HG03066 (cell line): ENCODE measurements around the gene ACOX3.
"Not testable (repeated sequence)": the region's sequence is repeated elsewhere in the genome, so short reads cannot be mapped to it uniquely, and the experiment has no call there.

Experiments used
- ATAC-seq: cut with Tn5 transposase; IDR thresholded peaks from one replicate; pipeline ENCODE4 v1.9.1; 2021; ENCODE audit warnings: low read depth; ENCODE audit not compliant: unreplicated experiment

The ACOX3 gene

DNA sequence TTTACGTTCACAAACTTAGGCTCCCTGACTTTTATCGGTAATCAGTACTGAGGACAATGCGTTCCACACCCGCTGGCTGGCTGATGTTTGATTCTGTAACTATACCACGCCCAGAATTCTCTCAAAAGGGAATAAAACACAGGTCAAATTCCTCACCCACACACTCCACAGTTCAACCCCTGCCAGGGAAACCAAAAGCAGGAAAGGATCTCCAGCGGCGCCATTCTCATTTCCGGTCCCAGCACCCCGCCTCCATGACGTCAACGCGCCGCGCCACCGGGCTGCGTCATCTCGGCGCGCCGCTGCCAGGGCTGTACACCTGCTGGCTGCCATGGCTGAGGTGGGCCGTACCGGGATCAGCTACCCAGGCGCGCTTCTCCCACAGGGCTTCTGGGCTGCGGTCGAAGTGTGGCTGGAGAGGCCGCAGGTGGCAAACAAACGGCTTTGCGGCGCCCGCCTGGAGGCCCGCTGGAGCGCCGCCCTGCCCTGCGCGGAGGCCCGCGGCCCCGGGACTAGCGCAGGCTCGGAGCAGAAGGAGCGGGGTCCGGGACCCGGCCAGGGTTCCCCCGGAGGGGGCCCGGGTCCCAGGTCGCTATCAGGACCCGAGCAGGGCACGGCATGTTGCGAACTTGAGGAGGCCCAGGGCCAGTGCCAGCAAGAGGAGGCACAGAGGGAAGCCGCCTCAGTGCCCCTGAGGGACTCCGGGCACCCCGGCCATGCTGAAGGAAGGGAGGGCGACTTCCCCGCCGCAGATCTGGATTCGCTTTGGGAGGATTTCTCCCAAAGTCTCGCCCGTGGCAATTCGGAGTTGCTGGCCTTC is at the start of gene ACOX3, which contains the start of gene TRMT44:
Gene ACOX3 (minus strand): TSS at position 232 of the 820 bp plus-strand sequence. CDS start 24,202 bp downstream, outside the sequence.
Gene TRMT44 (plus strand): TSS at position 286 of the 820 bp plus-strand sequence. CDS start 46 bp downstream, at position 332.
- peak; percentile 77 for ATAC-seq

DNA sequence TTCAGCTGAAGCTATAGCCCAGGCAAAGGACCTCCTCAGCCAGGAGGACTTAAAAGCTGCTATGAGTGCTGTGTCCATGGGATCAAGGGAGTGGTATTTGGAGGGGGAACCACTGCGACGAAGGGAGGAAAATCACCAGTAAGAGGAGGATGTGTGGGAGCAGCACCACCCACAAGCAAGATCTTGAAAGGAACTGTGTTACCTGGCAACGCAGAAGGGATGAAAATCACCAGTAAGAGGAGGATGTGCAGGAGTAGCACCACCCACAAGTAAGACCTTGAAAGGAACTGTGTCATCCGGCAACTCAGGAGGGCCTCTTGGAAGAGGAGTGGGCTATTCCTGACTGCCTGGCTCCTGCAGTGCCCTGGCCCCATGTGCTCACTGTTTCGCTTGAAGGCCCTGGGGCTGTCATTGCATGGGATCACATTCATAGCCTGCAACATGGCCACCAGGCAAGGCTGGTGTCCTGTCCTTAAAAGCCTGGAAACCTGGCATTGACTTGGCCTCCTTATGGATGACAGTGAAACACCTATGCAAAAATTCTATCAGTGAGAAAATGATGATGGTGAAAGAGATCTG is 48.4 kb upstream of the ACOX3 start:
- ATAC-seq, result no peak

DNA sequence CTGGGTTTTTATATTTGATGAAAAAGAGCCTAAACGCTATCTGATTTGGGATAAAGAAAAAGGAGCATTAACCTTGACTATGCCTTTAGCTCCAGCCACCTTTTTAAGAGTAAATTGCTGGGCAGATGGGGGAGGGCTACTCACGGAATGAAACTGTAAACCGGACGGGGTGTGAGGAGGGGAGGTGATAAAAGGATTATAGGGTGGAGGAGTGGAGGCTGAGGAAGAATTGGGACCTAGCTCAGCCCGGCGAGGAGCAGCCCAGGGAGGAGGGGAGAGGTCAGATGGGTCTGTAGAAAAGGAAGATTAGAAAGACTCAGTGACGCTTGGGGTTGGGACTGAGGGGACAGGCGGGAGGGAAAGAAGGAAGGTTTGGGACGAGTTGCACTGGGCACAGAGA is 46.1 kb upstream of the ACOX3 start:
- not testable (repeated sequence) for ATAC-seq

DNA sequence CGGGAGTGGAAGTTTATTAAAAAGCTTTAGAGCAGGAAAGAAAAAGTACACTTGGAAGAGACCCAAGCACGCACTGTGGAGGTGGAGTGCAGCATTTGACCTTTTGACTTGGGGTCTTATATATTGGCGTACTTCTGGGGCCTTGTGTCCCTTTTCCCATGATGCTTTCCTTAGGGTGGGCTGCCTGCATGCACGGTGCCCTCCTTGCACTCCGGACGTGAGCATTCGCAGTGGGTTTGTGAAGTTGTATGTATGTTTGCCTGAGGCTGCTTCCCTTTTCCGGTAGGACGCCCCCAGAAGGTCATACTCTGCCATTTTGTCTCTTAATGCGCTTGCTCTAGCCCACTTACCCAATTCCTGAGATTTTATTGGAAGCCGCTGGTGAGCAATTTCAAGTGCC is 39.7 kb upstream of the ACOX3 start:
- ATAC-seq, result no peak

DNA sequence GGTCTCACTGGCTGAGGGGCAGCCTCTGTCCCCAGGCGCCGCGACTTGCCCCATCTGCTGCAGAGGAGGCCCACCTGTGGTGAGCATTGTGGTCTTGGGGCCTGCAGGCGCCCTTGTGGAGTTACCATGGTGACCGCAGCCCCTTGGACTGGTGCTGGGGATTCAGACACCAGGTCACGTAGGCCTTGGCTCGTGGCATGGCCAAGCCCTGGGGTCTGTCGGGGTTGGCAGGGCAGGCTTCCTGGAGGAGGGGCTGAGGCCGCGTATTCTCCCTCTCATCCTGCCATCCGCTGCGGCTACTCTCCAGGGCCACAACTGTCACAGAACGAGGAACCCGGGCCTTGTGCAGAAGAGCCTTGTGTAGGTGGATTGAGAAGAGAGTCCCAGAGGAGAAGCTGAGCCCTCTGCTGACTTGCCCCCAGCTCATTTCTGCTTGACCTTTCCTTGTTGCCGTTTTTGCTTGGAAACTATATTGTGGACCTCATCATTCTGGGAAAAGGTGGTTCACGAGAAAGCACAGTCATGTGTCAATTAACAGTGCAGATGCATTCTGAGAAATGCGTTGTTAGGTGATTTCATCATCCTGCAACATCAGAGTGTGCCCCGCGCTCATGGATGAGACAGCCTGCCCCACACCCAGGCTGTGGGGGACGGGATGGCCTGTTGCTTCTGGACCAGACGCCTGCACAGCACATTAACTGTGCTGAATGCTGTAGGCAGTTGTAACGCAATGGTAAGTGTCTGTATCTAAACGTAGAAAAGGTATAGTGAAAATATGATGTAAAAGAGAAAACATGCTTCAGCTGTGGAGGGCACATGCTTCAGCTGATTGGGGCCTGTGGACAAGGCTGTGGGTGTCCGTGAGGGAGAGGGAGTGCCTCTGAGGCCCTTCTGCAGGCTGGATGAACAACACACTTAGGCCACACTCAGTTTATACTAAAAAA is 38.5 kb upstream of the ACOX3 start:
- no peak for ATAC-seq

DNA sequence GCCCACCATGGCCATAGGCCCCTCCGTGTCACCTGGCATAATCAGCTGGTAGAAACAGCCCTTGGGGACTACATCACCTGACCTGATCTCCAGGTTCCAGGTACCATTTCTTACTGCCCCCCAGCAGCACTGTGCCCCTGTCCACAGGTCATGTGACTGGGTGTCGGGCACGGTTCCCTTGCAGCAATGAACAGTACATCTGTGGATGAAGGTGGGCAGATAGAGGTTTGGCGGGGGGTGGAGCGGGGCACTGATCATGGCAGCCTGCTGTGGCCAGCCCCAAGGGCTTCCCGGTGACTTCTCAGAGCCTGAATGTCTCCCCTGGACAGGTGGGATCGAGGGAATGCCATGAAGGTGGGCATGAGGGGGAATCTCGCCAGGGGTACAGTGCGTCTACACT is 37.8 kb upstream of the ACOX3 start:
- no peak for ATAC-seq

DNA sequence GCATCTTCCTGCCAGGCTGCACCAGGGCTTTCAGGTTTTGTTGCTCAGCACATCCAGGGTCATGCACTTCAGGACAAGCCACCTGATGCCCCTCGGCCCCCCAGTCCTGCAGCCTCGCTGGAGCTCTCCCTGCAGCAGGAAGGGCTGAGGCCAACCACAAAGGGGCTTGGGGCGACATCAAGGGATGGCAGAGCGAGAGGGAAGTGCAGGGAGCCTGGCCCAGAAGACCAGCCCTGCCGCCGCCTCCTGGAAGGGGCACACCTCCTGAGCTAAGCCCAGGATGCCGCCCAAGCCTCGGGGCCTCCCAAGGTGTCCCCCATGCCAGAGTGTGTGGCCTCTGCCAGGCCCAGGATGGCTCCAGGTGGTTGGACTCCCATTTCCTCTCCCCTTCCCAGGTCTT is 37.2 kb upstream of the ACOX3 start:
- ATAC-seq, result no peak

DNA sequence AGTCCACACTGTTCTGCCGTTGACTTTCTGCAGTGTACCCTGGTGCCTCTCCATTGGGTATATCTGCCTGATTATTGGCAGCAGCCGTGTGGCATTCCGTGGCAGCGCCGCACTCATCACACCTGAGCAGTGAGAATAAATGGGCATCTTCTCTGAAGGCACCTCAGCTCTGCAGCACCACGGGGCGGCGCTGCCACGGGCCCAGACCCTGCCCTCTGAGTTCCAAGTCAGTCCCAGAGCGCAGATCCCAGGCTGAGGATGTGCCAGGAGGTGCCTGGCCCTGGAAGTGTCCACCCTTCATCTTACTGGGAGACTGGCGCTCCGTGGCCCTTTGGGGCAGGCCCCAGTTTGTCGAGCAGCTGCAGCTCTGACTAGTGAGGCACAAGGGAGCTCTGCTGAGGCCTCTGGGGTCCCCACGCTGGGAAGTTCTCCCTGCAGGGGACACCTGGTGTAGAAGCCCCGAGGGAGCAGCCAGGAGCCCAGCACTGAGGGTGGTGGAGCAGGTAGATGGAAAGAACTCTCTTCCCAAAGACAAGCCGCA is 36.6 kb upstream of the ACOX3 start:
- no peak for ATAC-seq

DNA sequence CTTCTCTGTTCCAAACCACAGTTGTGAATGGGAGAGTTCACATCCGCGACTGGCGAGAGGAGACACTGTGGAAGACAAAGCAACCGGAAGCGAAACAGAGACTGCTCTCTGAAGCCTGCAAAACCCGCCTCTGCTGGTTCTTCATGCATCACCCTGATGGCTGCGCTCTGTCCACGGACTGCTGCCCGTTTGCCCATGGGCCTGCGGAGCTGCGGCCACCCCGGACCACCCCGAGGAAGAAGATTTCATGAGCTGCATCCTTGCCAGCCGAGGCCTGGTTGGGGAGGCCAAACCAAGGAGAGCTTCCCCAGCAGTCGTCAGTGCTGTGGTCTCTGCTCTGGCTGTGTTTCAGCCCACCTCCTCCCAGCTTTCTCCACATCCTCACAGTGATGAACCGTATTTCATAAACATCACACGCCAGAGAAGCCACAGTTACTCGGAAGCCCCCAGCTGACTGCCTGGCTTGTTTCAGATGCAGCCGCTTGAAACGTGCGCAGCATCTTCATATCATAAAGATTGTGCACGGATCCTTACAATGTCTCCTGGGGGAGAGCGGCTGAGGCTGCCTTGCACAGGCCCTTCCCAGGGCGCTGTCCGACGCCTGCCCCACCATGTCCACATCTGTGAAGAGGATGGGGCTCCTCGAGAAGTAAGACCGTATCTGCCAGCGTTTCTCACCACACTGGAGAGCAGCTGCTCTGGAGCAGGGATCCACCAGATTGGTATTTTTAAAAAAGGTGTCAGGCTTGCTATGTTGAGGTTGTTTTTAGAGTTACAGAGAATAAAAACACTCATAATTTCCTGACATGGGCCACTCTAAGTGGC is 35.4 kb upstream of the ACOX3 start:
- ATAC-seq, result no peak

DNA sequence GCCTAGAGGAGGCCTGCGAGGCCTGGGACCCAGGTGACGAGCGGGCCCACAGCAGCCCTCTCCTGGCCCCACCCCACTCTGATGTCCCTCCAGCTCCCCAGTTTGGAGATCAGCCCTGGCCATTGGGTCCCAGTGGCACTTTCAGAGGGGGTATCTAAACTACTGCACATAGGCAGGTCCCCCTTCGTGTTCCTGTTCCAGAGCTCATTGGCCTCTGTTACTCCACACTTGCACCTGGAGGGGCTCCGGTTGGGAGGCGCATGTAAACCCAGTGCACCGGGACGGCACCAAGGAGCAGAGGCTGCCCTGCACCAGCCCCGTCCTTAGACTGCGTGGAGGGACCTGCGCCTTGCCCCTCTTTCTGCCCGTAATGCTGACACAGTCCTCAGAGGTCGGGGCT is 34.3 kb upstream of the ACOX3 start:
- ATAC-seq, result no peak

DNA sequence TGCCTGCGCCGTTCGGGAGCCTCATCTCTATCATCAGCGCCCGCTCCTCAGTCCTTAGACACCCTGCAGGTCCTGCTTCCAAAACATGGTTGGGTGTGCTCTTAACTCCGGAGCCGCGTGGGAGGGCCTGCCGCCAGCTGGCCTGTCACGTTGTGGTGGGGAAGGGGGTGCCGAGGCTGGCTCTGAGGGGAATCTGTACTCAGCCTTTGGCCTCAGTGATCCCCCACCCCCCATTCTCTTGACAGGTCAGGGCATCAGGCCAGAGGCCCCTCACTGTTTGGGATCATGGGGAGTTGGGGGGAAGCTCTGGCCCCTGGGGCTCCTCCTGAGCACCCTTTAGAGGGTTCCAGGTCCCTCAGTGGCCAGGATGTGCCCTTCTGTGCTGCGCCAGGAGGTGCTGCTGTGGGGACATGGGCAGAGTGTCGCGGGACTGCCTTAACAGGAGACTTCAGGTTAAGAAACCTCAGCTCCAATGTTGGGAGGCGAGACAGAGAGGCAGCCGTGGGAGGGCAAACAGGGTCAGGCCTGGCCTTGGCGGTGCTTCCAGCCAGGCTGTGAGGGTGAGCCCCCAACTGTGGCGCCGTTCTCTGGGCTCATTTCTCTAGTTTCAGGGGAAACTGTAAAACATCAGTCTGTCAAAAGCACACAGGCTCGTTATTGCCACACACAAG is 33.5 kb upstream of the ACOX3 start:
- no peak for ATAC-seq

DNA sequence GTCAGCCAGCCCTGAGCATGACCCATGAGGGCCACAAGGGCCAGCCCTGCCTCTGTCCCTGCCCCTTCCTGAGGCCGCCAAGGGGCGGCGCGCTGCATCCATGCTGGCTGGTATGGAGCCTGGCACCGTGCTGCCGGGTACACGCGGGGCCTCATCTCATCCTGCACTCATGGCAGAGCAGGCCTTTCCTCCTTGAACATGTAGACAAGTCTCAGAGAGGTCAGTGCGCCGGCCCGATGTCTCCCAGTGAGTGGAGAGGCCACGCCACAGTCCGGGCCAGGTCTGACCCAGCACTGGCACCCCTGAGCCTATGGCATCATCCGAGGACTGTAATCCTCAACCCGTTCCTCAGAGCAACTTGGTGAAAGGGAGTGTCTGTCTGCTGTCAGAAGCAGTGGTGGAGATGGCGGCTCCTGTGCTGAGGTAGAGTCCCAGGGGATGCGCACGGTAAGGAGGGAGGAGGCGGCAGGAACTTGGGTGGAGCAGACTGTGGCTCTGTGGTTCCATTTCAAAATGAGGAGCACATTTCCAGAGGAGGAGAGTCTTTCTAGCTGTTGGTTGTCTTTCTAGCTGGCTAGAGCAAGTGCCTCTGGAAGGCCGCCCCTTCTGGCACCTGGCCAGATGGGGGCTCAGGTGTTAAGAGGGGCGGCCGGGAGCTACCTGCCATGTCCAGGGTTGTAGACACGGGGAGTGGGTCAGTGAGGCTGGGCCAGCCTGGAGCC is 32.8 kb upstream of the ACOX3 start:
- ATAC-seq, result no peak

DNA sequence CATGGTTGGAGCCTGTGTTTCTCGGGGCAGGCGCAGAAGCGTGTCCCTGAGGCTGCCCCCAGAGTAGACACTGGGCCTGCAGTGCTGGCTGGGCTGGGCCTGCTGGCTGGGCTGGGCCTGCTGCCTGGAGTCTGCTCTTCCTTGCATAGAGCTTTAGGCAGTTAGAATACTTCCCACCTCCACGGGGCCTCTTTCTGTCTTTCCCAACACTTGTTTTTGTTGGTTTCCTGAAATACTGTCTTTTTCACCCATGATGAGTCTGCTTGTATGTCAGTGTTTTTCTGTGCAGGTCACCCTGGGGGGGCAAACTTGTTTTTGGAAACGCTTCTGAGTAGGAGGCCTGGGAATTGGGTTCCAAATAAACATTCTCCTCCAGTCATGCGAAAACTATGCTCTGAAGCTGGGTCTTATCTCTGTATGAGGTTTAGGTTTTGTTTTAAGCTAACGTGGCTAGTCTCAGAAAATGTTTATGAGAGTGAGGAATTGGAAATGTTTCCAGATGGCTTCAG is 32.2 kb upstream of the ACOX3 start:
- ATAC-seq, result no peak

DNA sequence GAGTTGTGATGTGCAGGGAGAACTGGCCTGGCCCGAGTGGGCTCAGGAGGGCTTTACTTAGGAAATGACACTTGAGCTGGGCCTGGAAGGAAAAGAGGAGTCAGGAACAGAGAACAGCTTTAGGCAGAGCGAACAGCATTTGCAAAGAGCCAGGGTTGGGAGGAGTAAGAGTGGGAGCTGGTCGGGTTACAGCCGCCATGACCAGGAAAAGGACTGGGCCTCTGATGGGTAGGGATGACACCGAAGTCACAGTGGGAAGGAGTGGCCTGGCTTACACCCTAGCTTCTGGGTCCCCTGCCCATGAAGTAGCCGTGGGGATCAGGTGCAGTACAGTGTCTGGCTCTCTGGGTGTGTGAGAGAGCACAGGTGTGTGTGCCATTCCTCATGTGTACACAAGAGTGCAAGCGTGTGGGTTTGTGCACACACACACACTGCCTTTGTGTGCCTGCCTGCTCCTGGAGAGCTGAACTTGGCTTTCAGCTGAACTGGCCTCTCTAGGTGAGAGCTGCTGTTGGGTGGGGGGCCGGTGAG is 31.7 kb upstream of the ACOX3 start:
- no peak for ATAC-seq

DNA sequence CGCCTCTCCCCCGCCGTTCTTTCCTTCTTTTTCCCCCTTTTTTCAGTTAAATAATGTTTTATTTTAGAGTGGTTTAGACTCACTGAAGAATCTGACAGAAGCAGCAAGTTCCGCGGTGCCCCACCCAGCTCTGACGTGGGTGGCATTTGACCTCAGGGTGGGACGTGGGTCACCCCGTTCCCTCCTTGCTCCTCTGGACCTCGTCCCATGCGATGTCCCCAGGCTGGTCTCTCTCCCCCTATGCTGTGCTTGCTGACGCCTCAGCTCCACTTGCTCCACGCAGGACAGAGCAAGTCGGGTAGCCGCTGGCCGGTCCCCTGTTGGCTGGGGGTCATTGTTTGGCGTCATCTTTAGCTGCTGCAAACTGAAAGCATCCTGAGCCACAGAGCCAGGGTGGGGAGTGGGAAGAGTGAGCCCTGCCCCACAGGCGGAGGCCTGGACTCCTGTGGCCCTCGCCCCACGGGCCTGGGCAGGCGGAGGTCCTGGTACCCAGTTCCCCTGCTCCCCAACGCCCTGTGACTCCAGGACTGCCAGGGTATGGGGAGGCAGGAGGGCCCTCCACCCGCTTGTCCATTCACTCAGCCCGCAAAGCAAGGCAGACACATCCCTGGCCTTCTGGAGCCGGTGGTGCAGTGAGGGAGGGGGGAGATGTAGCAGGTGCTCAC is 30.8 kb upstream of the ACOX3 start:
- no peak for ATAC-seq

DNA sequence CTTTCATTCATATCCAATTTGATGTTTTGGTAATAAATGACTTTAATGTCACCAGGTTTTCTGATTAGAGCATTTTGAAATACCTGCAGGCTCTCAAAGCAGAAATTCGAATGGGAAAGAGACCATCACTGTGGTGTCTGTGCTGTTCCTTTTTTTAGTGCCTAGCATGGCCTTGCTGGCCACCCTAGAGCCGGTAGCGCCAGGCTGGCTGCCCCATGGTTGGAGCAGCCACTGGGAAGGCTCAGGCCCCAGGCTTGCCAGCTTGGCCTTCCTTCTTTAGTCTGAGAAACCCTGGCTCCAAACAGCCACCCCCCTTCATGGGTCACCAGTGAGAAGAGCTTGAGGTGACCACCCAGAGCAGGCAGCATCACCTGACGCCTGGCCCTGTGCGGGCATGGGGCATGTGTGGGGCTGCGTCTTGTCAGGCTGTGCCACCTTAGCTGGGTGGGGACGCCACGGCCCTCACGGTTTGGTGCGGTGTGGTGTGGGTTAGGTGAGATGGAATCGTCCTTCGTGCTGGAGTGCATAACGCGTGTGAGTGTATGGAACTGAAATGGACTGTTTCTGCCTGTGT is 30.0 kb upstream of the ACOX3 start:
- ATAC-seq, result no peak

DNA sequence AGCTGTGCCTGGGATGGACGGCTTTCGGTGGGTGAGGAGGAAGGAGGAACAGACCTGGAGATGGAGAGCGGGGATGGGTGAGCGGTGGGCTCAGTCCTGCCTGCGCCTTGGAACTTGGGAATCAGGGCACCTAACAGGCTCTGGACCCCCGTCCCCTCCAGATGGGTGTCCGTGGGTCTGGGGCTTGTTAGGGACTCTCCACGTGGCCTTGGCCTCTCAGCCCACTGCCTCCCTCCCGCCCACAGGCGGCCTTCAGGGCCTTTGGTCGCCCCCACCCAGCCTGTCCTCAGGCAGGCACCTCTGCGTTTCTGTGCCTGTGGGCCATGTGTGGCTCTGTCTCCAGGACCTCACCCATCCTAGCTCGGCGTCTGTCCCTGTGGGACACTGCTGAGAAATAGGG is 29.0 kb upstream of the ACOX3 start:
- ATAC-seq, result no peak
